Small intestine (tissue), 7 donors: Measurements from ENCODE around the gene HACE1. TPM values are rescaled to one million over a fixed set of nuclear protein-coding genes. Genes with fewer than 3 reads are reported as not detected.

Source experiments
- DNase-seq, 2 donors: peaks; one replicate each; pipeline versions ENCODE4 v3.0.0 to v3.0.0-alpha.2; 2013
- FAIRE-seq: peaks from 2 replicates; lab custom pipeline; 2012; peaks lifted over from hg19 to GRCh38; lab: Jason Lieb, UNC
- H3K27ac ChIP-seq, 3 donors: one replicate each; pipeline ENCODE4 v1.5.1; 2013; ENCODE audit warnings: low read length in 2 of 3, mild to moderate bottlenecking in 2 of 3, control low read depth in 1 of 3, inconsistent platforms in 1 of 3, low read depth in 1 of 3, moderate library complexity in 1 of 3
- H3K27me3 ChIP-seq, 3 donors: one replicate each; pipeline ENCODE4 v1.6.1; 2013; ENCODE audit warnings: low read length in 3 of 3, inconsistent platforms in 1 of 3; ENCODE audit not compliant: control insufficient read depth in 3 of 3, insufficient read depth in 3 of 3
- H3K36me3 ChIP-seq, 3 donors: one replicate each; pipeline ENCODE4 v1.6.1; 2013; ENCODE audit warnings: low read length in 3 of 3, inconsistent platforms in 1 of 3, low read depth in 1 of 3, mild to moderate bottlenecking in 1 of 3, moderate library complexity in 1 of 3; ENCODE audit not compliant: control insufficient read depth in 3 of 3, insufficient read depth in 2 of 3
- H3K4me1 ChIP-seq, 3 donors: one replicate each; pipeline ENCODE4 v1.6.1; 2013; ENCODE audit warnings: low read length in 2 of 3, inconsistent platforms in 1 of 3, low read depth in 1 of 3, mild to moderate bottlenecking in 1 of 3, moderate library complexity in 1 of 3; ENCODE audit not compliant: control insufficient read depth in 3 of 3, insufficient read depth in 2 of 3
- H3K4me3 ChIP-seq, 3 donors: one replicate each; pipeline ENCODE4 v1.5.1; 2013; ENCODE audit warnings: low read length in 3 of 3, control low read depth in 1 of 3, inconsistent platforms in 1 of 3, low read depth in 1 of 3, mild to moderate bottlenecking in 1 of 3, moderate library complexity in 1 of 3
- H3K9me3 ChIP-seq, 2 donors: one replicate each; pipeline ENCODE4 v1.6.1; 2013; ENCODE audit warnings: low read depth in 1 of 2, low read length in 1 of 2; ENCODE audit not compliant: control insufficient read depth in 2 of 2, insufficient read depth in 1 of 2
- WGBS, 3 donors: extraction: QIAGEN DNeasy Blood & Tissue Kit; methylation state at CpG; one replicate each; pipeline ENCODE4 v1.1.7; 2013; 5-methylcytosine and 5-hydroxymethylcytosine counted together
- polyA plus RNA-seq, 4 donors: library from polyadenylated mRNA; stranded (reverse) in 3 of 4; unstranded in 1 of 4; fragments of 200-250 nt in 3 of 4; fragments of 120-200 nt in 1 of 4; gene quantifications; one replicate each; pipeline versions ENCODE4 v1.2.1 to v1.2.3, GENCODE V29; 2013
- donor health status: healthy with polysubstance abuse.
- donor health status: control.
- donor health status: control.
- donor health status: Bipolar disorder and iron deficiency.
- donor health status: healthy.

HACE1 gene
- polyA plus RNA-seq, 4 donors = 4.0 to 9.4 (median 6.2) TPM

- 89 to 91% (median 90%) methylated on average over 3 of the region's 3 CpGs for WGBS, 3 donors
- no peaks in the 10 kb centered on the region for H3K9me3 ChIP-seq
- DNase-seq (no peak), FAIRE-seq (no peak)
- H3K4me1 ChIP-seq = no peaks in the 10 kb centered on the region
- no peak overlapping the region for H3K4me3 ChIP-seq
- H3K27ac ChIP-seq = no peak overlapping the region
- no peaks in the 10 kb centered on the region for H3K36me3 ChIP-seq
- no peaks in the 10 kb centered on the region for H3K27me3 ChIP-seq
These were observed 144.9 kb downstream of the HACE1 start for GRCh38 chr6:104714796-104715195.

DNA sequence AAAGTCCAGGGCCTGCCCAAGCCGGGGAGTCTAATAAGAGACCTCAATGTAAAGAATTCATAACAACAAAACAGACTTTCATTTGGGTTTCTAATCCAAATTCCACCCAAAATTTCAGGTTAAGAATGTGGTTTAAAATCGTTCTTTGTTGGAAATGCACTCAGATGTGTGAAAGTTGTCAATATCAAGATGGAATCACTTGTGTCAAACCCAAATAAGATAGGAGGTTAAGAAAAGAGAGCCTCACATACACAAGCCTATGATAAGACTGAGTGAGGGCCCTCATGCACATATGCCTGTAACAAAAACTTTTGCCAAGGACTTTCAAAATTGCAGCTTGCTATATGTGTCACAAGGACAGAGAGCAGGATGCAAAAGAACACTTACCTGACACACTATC is 145.7 kb downstream of the HACE1 start:
- H3K36me3 ChIP-seq = no peaks in the 10 kb centered on the region
- H3K27me3 ChIP-seq = no peaks in the 10 kb centered on the region
- WGBS, 3 donors = 64 to 86% (median 84%) methylated on average over 2 of the region's 2 CpGs
- DNase-seq (no peak), FAIRE-seq (no peak)
- no peaks in the 10 kb centered on the region for H3K9me3 ChIP-seq
- H3K4me1 ChIP-seq = no peaks in the 10 kb centered on the region
- no peak overlapping the region for H3K27ac ChIP-seq
- no peak overlapping the region for H3K4me3 ChIP-seq

DNA sequence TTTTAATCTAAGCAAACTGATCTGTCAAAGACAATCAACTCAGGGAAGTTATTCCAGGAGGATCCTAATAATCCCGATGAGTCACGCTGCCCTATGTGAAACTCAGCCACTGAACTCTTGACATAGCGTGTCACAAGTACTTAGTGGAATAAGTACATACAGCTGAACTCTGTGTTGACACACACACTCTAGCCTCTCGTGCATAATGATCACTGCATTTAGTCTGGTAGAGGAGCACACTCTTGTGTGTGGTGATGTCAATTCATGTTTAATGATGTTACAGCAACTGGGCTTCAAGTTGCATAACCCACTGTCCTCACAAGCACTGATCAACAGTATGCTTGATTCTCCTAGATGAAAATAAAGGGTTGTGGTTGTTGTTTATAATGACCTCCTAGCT is 148.3 kb downstream of the HACE1 start:
- FAIRE-seq (no peak), DNase-seq (peak; percentile 11 to 34)
- Histone ChIP-seq H3K36me3 (no peaks in the 10 kb centered on the region), H3K27me3 (no peaks in the 10 kb centered on the region), H3K4me1 (no peaks in the 10 kb centered on the region), H3K4me3 (no peak overlapping the region), H3K27ac (no peak overlapping the region), H3K9me3 (no peaks in the 10 kb centered on the region)
- WGBS, 3 donors = 39 to 54% (median 48%) methylated on average over 4 of the region's 4 CpGs

- Histone ChIP-seq H3K9me3 (no peaks in the 10 kb centered on the region), H3K36me3 (no peaks in the 10 kb centered on the region), H3K27me3 (no peaks in the 10 kb centered on the region), H3K27ac (no peak overlapping the region), H3K4me1 (no peaks in the 10 kb centered on the region), H3K4me3 (no peak overlapping the region)
- no peak for FAIRE-seq
- 77 to 83% (median 83%) methylated on average over 4 of the region's 4 CpGs for WGBS, 3 donors
- DNase-seq = no peak
These were observed 149.0 kb downstream of the HACE1 start for GRCh38 chr6:104710543-104711335.

- no peak overlapping the region for H3K27ac ChIP-seq
- WGBS, 3 donors = 70 to 78% (median 71%) methylated on average over 5 of the region's 5 CpGs
- H3K4me3 ChIP-seq = no peak overlapping the region
- no peak for FAIRE-seq
- no peaks in the 10 kb centered on the region for H3K9me3 ChIP-seq
- H3K36me3 ChIP-seq = no peaks in the 10 kb centered on the region
- H3K27me3 ChIP-seq = no peaks in the 10 kb centered on the region
- DNase-seq = no peak
- no peaks in the 10 kb centered on the region for H3K4me1 ChIP-seq
These were observed 153.7 kb downstream of the HACE1 start for GRCh38 chr6:104705916-104706442.

DNA sequence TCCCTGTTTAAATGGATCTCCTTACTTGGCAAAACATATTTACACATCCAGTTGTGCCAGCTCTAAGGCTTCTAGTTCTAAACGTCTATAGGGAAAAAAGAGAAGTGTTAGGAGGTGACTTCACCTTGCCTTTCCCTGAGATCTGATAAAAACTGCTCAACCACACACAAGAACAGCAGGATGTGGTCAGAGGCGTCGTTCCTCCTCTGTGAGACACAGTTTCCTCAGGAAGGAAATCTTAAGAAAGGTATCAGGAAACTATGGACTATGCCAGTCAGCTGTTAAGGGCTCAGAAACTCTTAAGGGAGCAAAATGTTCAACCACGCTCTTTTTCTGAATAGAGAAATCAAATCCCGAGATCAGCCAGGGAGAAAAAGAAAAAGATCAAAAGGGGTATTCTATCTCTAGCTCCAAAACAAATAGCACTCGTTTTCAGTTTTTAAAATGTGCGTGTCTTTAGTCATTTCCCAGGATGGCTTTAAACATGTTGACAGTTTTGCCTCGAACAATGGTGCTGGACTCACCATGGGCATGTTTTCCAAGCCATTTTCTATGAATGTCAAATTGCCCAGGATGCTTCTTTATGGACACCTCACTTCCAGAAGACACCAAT is 154.5 kb downstream of the HACE1 start:
- no peaks in the 10 kb centered on the region for H3K36me3 ChIP-seq
- H3K27ac ChIP-seq = no peak overlapping the region
- WGBS, 3 donors = 40 to 50% (median 43%) methylated on average over 8 of the region's 8 CpGs
- no peaks in the 10 kb centered on the region for H3K9me3 ChIP-seq
- FAIRE-seq (no peak), DNase-seq (peak in 1 of 2 donors; percentile 27)
- no peaks in the 10 kb centered on the region for H3K27me3 ChIP-seq
- H3K4me1 ChIP-seq = no peaks in the 10 kb centered on the region
- H3K4me3 ChIP-seq = no peak overlapping the region

DNA sequence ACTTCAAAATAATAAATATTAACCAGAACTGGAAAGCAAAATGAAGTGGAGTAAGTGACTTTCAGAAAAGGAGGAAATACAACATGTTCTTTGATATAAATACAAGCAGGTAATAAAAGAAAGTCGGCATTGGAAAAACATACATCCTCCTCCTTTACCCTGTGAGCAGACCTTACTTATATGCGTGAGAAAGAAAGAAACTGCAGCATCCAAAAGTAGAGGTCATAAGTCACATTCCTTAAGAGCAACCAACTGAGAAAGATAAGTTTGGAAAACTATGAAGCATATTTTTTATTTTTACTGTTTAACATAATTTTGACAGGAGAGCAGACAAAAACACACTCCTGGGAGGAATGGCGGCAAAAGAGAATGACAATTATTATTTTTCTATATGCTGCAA is 155.5 kb downstream of the HACE1 start:
- H3K4me1 ChIP-seq = no peaks in the 10 kb centered on the region
- no peaks in the 10 kb centered on the region for H3K27me3 ChIP-seq
- no peaks in the 10 kb centered on the region for H3K9me3 ChIP-seq
- 69 to 73% (median 72%) methylated on average over 3 of the region's 3 CpGs for WGBS, 3 donors
- no peak overlapping the region for H3K27ac ChIP-seq
- FAIRE-seq (no peak), DNase-seq (no peak)
- H3K36me3 ChIP-seq = no peaks in the 10 kb centered on the region
- no peak overlapping the region for H3K4me3 ChIP-seq

DNA sequence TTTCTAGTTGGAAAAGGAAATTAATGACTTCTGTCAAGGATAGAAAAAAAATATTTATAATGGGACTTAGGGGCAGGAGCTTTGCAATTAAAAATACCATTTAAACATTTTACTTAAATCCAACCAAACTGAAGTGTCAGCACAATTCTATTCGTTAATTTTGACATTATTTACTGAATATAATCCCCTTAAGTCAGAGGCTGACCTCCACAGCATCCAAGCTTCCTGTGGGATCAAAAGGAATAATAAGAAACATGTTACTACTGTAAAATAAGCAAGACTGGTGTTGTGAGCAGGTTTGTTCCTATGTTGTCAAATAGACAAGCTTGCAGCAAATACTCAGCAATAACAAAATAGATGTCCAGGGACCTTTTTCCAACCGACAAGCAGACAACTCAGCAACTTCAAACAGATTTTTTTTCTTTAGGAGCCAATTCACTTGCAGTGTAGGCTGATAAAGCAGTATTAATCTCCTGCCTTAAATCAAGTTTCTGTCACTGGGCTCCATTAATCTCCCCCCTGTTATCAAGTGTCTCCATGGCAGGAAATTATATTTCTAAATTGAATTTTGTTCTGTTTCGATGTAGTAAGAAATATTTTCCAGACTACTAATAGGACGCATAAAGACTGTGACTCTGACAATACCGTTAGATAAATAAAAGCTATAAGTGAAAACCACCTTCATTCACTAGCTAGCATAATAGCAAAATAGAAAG is 157.4 kb downstream of the HACE1 start:
- Histone ChIP-seq H3K27me3 (no peaks in the 10 kb centered on the region), H3K36me3 (no peaks in the 10 kb centered on the region), H3K4me3 (no peak overlapping the region), H3K4me1 (no peaks in the 10 kb centered on the region), H3K9me3 (no peaks in the 10 kb centered on the region), H3K27ac (no peak overlapping the region)
- DNase-seq = no peak
- no peak for FAIRE-seq
- WGBS, 3 donors = 47 to 48% (median 48%) methylated on average over 5 of the region's 5 CpGs
